IMR-90 (cell line): ENCODE measurements around the gene CYS1. TPM values are rescaled to one million over a fixed set of nuclear protein-coding genes. Genes with fewer than 3 reads are reported as not detected.

ENCODE experiments used
- ATAC-seq: fragments of 200-7000 bp; cut with Tn5 transposase; 2 replicates; pipeline ENCODE4 v1.9.1; 2020; ENCODE audit warnings: low read depth, mild to moderate bottlenecking, moderate library complexity
- BruUV-seq: library from RNA; stranded (reverse); fragments of 400-500 nt; replicated peaks from 2 replicates; lab custom pipeline; 2021; lab: Mats Ljungman, UMichigan
- CTCF ChIA-PET: fragments of 300-600 bp; formaldehyde crosslinking; extraction: SDS; loops from one replicate; lab custom pipeline; 2021; ENCODE audit warnings: antibody characterized with exemption; lab: Yijun Ruan, JAX
- POLR2A ChIA-PET: fragments of 300-600 bp; sonication (Branson Sonifier 250); formaldehyde crosslinking; loops from one replicate; lab custom pipeline; 2022; ENCODE audit warnings: antibody characterized with exemption; ENCODE audit not compliant: unreplicated experiment; lab: Charles Lee
- DNase-seq: peaks from one replicate; pipeline ENCODE4 v3.0.0; 2013
- H2AFZ ChIP-seq: replicated peaks from 2 replicates; pipeline ENCODE3; 2013; ENCODE audit warnings: low read length, mild to moderate bottlenecking; ENCODE audit not compliant: poor library complexity
- H2AK5ac ChIP-seq: 2 replicates; pipeline ENCODE4 v1.6.1; 2013; ENCODE audit warnings: low read depth, low read length, inconsistent platforms
- H2AK9ac ChIP-seq: replicated peaks from 2 replicates; pipeline ENCODE3; 2013; ENCODE audit warnings: mild to moderate bottlenecking, low read depth, low read length, moderate library complexity; ENCODE audit not compliant: poor library complexity
- H2BK120ac ChIP-seq: 2 replicates; pipeline ENCODE4 v1.6.1; 2013; ENCODE audit warnings: low read depth, low read length, inconsistent platforms
- H2BK15ac ChIP-seq: 3 replicates; pipeline ENCODE4 v1.6.1; 2013; ENCODE audit warnings: low read depth, low read length, inconsistent platforms
- H2BK20ac ChIP-seq: 2 replicates; pipeline ENCODE4 v1.6.1; 2013; ENCODE audit warnings: low read depth, mild to moderate bottlenecking, inconsistent platforms, low read length, moderate library complexity
- H2BK5ac ChIP-seq: 2 replicates; pipeline ENCODE4 v1.6.1; 2013; ENCODE audit warnings: mild to moderate bottlenecking, low read depth, low read length, inconsistent platforms; ENCODE audit not compliant: poor library complexity, severe bottlenecking
- H3K14ac ChIP-seq: replicated peaks from 2 replicates; pipeline ENCODE4 v1.6.1; 2013; ENCODE audit warnings: low read depth, low read length, inconsistent platforms
- H3K18ac ChIP-seq: 2 replicates; pipeline ENCODE4 v1.6.1; 2013; ENCODE audit warnings: low read depth, low read length, control low read depth
- H3K23ac ChIP-seq: 2 replicates; pipeline ENCODE4 v1.6.1; 2013; ENCODE audit warnings: low read depth, low read length, inconsistent platforms
- H3K27ac ChIP-seq: 2 replicates; pipeline ENCODE4 v1.5.1; 2013; ENCODE audit warnings: mild to moderate bottlenecking, control low read depth, low read length; ENCODE audit not compliant: insufficient read depth
- H3K27me3 ChIP-seq: 2 replicates; pipeline ENCODE4 v1.6.1; 2013; ENCODE audit warnings: low read length; ENCODE audit not compliant: control insufficient read depth, insufficient read depth
- H3K36me3 ChIP-seq: 2 replicates; pipeline ENCODE4 v1.6.1; 2013; ENCODE audit warnings: low read length, mixed read lengths; ENCODE audit not compliant: control insufficient read depth, insufficient read depth
- H3K4ac ChIP-seq: 2 replicates; pipeline ENCODE4 v1.6.1; 2013; ENCODE audit warnings: low read depth, low read length, inconsistent platforms
- H3K4me1 ChIP-seq: 2 replicates; pipeline ENCODE4 v1.6.1; 2013; ENCODE audit warnings: low read length, mixed read lengths; ENCODE audit not compliant: control insufficient read depth, insufficient read depth
- H3K4me2 ChIP-seq: 2 replicates; pipeline ENCODE4 v1.6.1; 2013; ENCODE audit warnings: low read depth, mild to moderate bottlenecking, control low read depth, low read length, moderate library complexity
- H3K4me3 ChIP-seq: 2 replicates; pipeline ENCODE4 v1.5.1; 2013; ENCODE audit warnings: low read depth, mild to moderate bottlenecking, control low read depth, low read length, moderate library complexity; ENCODE audit not compliant: insufficient read depth
- H3K56ac ChIP-seq: 2 replicates; pipeline ENCODE4 v1.6.1; 2013; ENCODE audit warnings: low read length, inconsistent platforms; ENCODE audit not compliant: insufficient read depth; ENCODE audit errors: extremely low read depth
- H3K79me1 ChIP-seq, 2 experiments: 2 replicates each; pipeline ENCODE4 v1.6.1; 2013; ENCODE audit warnings: low read length in 2 of 2, inconsistent platforms in 1 of 2, low read depth in 1 of 2
- H3K9ac ChIP-seq: 2 replicates; pipeline ENCODE4 v1.6.1; 2013; ENCODE audit warnings: low read depth, low read length, control low read depth
- H3K9me1 ChIP-seq: 2 replicates; pipeline ENCODE4 v1.6.1; 2013; ENCODE audit warnings: low read length, inconsistent platforms; ENCODE audit not compliant: insufficient read depth
- H3K9me3 ChIP-seq: 2 replicates; pipeline ENCODE4 v1.6.1; 2013; ENCODE audit warnings: low read length; ENCODE audit not compliant: control insufficient read depth, insufficient read depth
- H4K20me1 ChIP-seq: 2 replicates; pipeline ENCODE4 v1.6.1; 2013; ENCODE audit warnings: low read length, inconsistent platforms; ENCODE audit not compliant: insufficient read depth
- H4K5ac ChIP-seq: 2 replicates; pipeline ENCODE4 v1.6.1; 2013; ENCODE audit warnings: mild to moderate bottlenecking, low read depth, low read length, control low read depth
- H4K8ac ChIP-seq, 2 experiments: 2 replicates each; pipeline ENCODE4 v1.6.1; 2013; ENCODE audit warnings: low read depth in 2 of 2, low read length in 2 of 2, control low read depth in 1 of 2, inconsistent platforms in 1 of 2
- H4K91ac ChIP-seq: 2 replicates; pipeline ENCODE4 v1.6.1; 2013; ENCODE audit warnings: low read depth, low read length, inconsistent platforms; ENCODE audit not compliant: insufficient read depth
- BHLHE40 ChIP-seq: fragments of 150-350 bp; IDR thresholded peaks from 2 replicates; pipeline ENCODE4 v1.6.1; 2016; ENCODE audit warnings: mild to moderate bottlenecking, low read depth, low read length
- CEBPB ChIP-seq: IDR thresholded peaks from 2 replicates; pipeline ENCODE4 v1.6.1; 2012; ENCODE audit warnings: low read depth, low read length, improper control_type of control experiment
- CHD1 ChIP-seq: IDR thresholded peaks from 2 replicates; pipeline ENCODE4 v1.6.1; 2012; ENCODE audit warnings: low read depth, low read length, improper control_type of control experiment
- CTCF ChIP-seq: conservative IDR thresholded peaks from 2 replicates; pipeline ENCODE4 v1.5.1; 2012; ENCODE audit warnings: mild to moderate bottlenecking, low read depth, low read length, improper control_type of control experiment
- FOS ChIP-seq: fragments of 150-350 bp; IDR thresholded peaks from 2 replicates; pipeline ENCODE4 v1.6.1; 2016; ENCODE audit warnings: low read depth, low read length
- MAFK ChIP-seq: IDR thresholded peaks from 2 replicates; pipeline ENCODE4 v1.6.1; 2012; ENCODE audit warnings: low read depth, low read length, improper control_type of control experiment
- MAZ ChIP-seq: IDR thresholded peaks from 2 replicates; pipeline ENCODE4 v1.6.1; 2012; ENCODE audit warnings: low read depth, mild to moderate bottlenecking, low read length, improper control_type of control experiment, moderate library complexity, borderline replicate concordance
- MXI1 ChIP-seq: IDR thresholded peaks from 2 replicates; pipeline ENCODE4 v1.6.1; 2012; ENCODE audit warnings: low read depth, mild to moderate bottlenecking, low read length, moderate library complexity, borderline replicate concordance
- NFE2L2 ChIP-seq: fragments of 150-350 bp; IDR thresholded peaks from 2 replicates; pipeline ENCODE4 v1.6.1; 2016; ENCODE audit warnings: low read depth, mild to moderate bottlenecking, low read length
- POLR2A ChIP-seq: IDR thresholded peaks from 2 replicates; pipeline ENCODE4 v1.6.1; 2012; ENCODE audit warnings: mild to moderate bottlenecking, low read depth, low read length
- RAD21 ChIP-seq: IDR thresholded peaks from 2 replicates; pipeline ENCODE4 v1.6.1; 2012; ENCODE audit warnings: low read length, improper control_type of control experiment
- RCOR1 ChIP-seq: IDR thresholded peaks from 2 replicates; pipeline ENCODE4 v1.6.1; 2012; ENCODE audit warnings: mild to moderate bottlenecking, low read length, improper control_type of control experiment; ENCODE audit not compliant: insufficient replicate concordance
- RFX5 ChIP-seq: IDR thresholded peaks from 2 replicates; pipeline ENCODE4 v1.8.0; 2012; ENCODE audit warnings: low read depth, mild to moderate bottlenecking, low read length, moderate library complexity
- SMC3 ChIP-seq: fragments of 150-350 bp; IDR thresholded peaks from 2 replicates; pipeline ENCODE4 v1.6.1; 2016; ENCODE audit warnings: low read depth, mild to moderate bottlenecking, antibody characterized with exemption, low read length, moderate library complexity
- WGBS, 2 experiments: methylation state at CpG; one replicate each; pipeline versions ENCODE4 v1.1.5 to v1.1.7; 2013; ENCODE audit warnings: missing lambda C conversion rate in 2 of 2; ENCODE audit not compliant: insufficient read length in 1 of 2; ENCODE audit errors: extremely low coverage in 2 of 2; 5-methylcytosine and 5-hydroxymethylcytosine counted together
- dilution Hi-C: fragments of 300-500 bp; cut with HindIII; formaldehyde crosslinking; loops from one replicate; pipeline ENCODE4 v1.14.3; 2018; ENCODE audit warnings: low sequenced_read_pairs; ENCODE audit not compliant: unreplicated experiment
- in situ Hi-C: fragments of 300-500 bp; cut with MboI; formaldehyde crosslinking; loops from 3 replicates; pipeline ENCODE4 v1.14.3; 2019; ENCODE audit warnings: low sequenced_read_pairs, inconsistent platforms, mixed read lengths
- intact Hi-C: fragments of 100-400 bp; cut with micrococcal nuclease; formaldehyde crosslinking; loops from 2 replicates; pipeline ENCODE4 v1.10.0; 2022
- polyA plus RNA-seq, 3 experiments: library from polyadenylated mRNA; depleted of rRNA; stranded (reverse); fragments of >200 nt; gene quantifications; 2 replicates each; pipeline ENCODE4 v1.2.3, GENCODE V29; 2012; ENCODE audit warnings: low replicate concordance in 1 of 3
- total RNA-seq: library from RNA; depleted of rRNA; stranded (reverse); fragments of >200 nt; gene quantifications from 2 replicates; pipeline ENCODE4 v1.2.3, GENCODE V29; 2012
- TF ChIP-seq, protein P1 (sequence below): fragments of 150-350 bp; IDR thresholded peaks from 2 replicates; pipeline ENCODE4 v1.6.1; 2016; ENCODE audit warnings: low read depth, mild to moderate bottlenecking, low read length, moderate library complexity, borderline replicate concordance
- TF ChIP-seq, protein P2 (sequence below): fragments of 150-350 bp; IDR thresholded peaks from 2 replicates; pipeline ENCODE4 v1.6.1; 2017; ENCODE audit warnings: mild to moderate bottlenecking, antibody characterized with exemption, low read length, low read depth

Gene CYS1
- total and polyA plus RNA-seq, 2 of the 4 experiments (the other 2 are of a cell fraction), result under 0.01 to 0.12 TPM

GRCh38 chr2:10123281-10123680, 43.1 kb upstream of the CYS1 start:
- in situ Hi-C loops, result no loop called here
- ATAC-seq, result no peak
- dilution Hi-C loops, result no loop called here

More at GRCh38 chr2:10123281-10123680, 43.1 kb upstream of the CYS1 start:
- H3K56ac ChIP-seq, result 0 out of 2 replicates have a peak overlapping the region, but pooled peaks have one; percentile 10
- 0 out of 2 replicates have a peak, but pooled peaks cover 6% of the 10 kb centered on the region for H3K9me1 ChIP-seq
- H3K36me3 ChIP-seq, result peaks cover 2% of the 10 kb centered on the region; the same call in 1 of the 2 replicates
- no peak overlapping the region; the same call in 1 of the 2 replicates for H2AK5ac ChIP-seq
- no peak overlapping the region for H2BK120ac ChIP-seq
- H3K27me3 ChIP-seq, result no peaks in the 10 kb centered on the region
- no peak overlapping the region for H4K91ac ChIP-seq
- peak overlapping the region; percentile 81; the same call in 1 of the 2 replicates for H3K27ac ChIP-seq
- peaks cover 18 to 62% of the 10 kb centered on the region in 2 experiments for H3K79me1 ChIP-seq
- no peak overlapping the region for H2BK20ac ChIP-seq
- peak overlapping the region; percentile 99 for H3K4me2 ChIP-seq
- H3K9ac ChIP-seq, result peak overlapping the region; percentile 62; the same call in 1 of the 2 replicates
- TF ChIP-seq POLR2A (no peak), RFX5 (no peak), SMC3 (no peak), MXI1 (no peak), BHLHE40 (no peak), CTCF (no peak), NFE2L2 (no peak), CHD1 (no peak), CEBPB (no peak), MAZ (no peak), MAFK (no peak), FOS (no peak), RAD21 (no peak), RCOR1 (no peak)
- TF ChIP-seq, protein P1, sequence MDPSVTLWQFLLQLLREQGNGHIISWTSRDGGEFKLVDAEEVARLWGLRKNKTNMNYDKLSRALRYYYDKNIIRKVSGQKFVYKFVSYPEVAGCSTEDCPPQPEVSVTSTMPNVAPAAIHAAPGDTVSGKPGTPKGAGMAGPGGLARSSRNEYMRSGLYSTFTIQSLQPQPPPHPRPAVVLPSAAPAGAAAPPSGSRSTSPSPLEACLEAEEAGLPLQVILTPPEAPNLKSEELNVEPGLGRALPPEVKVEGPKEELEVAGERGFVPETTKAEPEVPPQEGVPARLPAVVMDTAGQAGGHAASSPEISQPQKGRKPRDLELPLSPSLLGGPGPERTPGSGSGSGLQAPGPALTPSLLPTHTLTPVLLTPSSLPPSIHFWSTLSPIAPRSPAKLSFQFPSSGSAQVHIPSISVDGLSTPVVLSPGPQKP, result no peak
- TF ChIP-seq, protein P2, sequence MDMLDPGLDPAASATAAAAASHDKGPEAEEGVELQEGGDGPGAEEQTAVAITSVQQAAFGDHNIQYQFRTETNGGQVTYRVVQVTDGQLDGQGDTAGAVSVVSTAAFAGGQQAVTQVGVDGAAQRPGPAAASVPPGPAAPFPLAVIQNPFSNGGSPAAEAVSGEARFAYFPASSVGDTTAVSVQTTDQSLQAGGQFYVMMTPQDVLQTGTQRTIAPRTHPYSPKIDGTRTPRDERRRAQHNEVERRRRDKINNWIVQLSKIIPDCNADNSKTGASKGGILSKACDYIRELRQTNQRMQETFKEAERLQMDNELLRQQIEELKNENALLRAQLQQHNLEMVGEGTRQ, result no peak
- H2BK5ac ChIP-seq, result peak overlapping the region; percentile 4
- H3K4me3 ChIP-seq, result peak overlapping the region; percentile 82
- intact Hi-C loops, result no loop called here
- BruUV-seq, result no TSS peak
- CTCF ChIA-PET, result interaction anchor here (1.1 to 4.4 kb wide), 4 partner anchors 12 to 312 kb away, joined by 3 to 25 read pairs (median 8); no protein-coding TSS in a partner anchor
- POLR2A ChIA-PET, result no interaction called here
- H3K23ac ChIP-seq, result no peak overlapping the region
- H4K20me1 ChIP-seq, result peaks cover 20% of the 10 kb centered on the region
- no peak overlapping the region for H4K8ac ChIP-seq
- no peak for DNase-seq
- H3K4ac ChIP-seq, result no peak overlapping the region; the same call in 1 of the 2 replicates
- H3K14ac ChIP-seq, result no peak overlapping the region
- WGBS, 2 experiments, result 0% methylated on average over 3 of the region's 18 CpGs; no CpG with 5 or more reads in 1 of the 2 experiments
- H2BK15ac ChIP-seq, result no peak overlapping the region
- peaks cover 11% of the 10 kb centered on the region for H3K4me1 ChIP-seq
- H4K5ac ChIP-seq, result no peak overlapping the region
- peak overlapping the region; percentile 88 for H2AFZ ChIP-seq
- H3K18ac ChIP-seq, result no peak overlapping the region
- no peaks in the 10 kb centered on the region for H3K9me3 ChIP-seq
- H2AK9ac ChIP-seq, result peak overlapping the region; percentile 94
